ENCODE results near the gene MLLT6.

MLLT6 gene

GRCh38 chr17:38738007-38738662 is 33.1 kb downstream of the MLLT6 start:
- peaks cover 2% of the 10 kb centered on the region; the same call in 1 of the 2 replicates for H4K20me1 ChIP-seq (ENCODE audit: insufficient read depth, low read length)
- no peak for TF ChIP-seq CTCF (IDR thresholded peaks at IDR 0.05; ENCODE audit: low read depth, low read length)
- TF ChIP-seq EZH2phosphoT487 (IDR thresholded peaks at IDR 0.05; ENCODE audit: low read depth), result no peak
- peaks cover 23% of the 10 kb centered on the region for H3K79me2 ChIP-seq (ENCODE audit: low read length)
- H3K4me1 ChIP-seq (ENCODE audit: low read length), result 0 out of 2 replicates have a peak, but pooled peaks cover 4% of the 10 kb centered on the region
- H3K36me3 ChIP-seq (replicated peaks; ENCODE audit: low read depth, low read length), result peaks cover 15% of the 10 kb centered on the region
- no peaks in the 10 kb centered on the region for H3K27me3 ChIP-seq (ENCODE audit: low read depth, low read length)
- no peak overlapping the region for H3K4me3 ChIP-seq (ENCODE audit: low read length)
- H2AFZ ChIP-seq (ENCODE audit: low read depth, low read length), result no peak overlapping the region
- no peak overlapping the region for H3K4me2 ChIP-seq (ENCODE audit: low read length)
- no peak overlapping the region for H3K9ac ChIP-seq (ENCODE audit: low read length)
- H3K27ac ChIP-seq (ENCODE audit: low read length), result no peak overlapping the region
- no peaks in the 10 kb centered on the region for H3K9me3 ChIP-seq (ENCODE audit: insufficient read depth, low read length)

- H3K27me3 ChIP-seq (ENCODE audit: low read depth, low read length), result no peaks in the 10 kb centered on the region
- no peak overlapping the region for H3K27ac ChIP-seq (ENCODE audit: low read length)
- H2AFZ ChIP-seq (ENCODE audit: low read depth, low read length), result no peak overlapping the region
- H3K4me1 ChIP-seq (ENCODE audit: low read length), result 0 out of 2 replicates have a peak, but pooled peaks cover 3% of the 10 kb centered on the region
- H3K9ac ChIP-seq (ENCODE audit: low read length), result no peak overlapping the region
- H3K4me2 ChIP-seq (ENCODE audit: low read length), result no peak overlapping the region
- peaks cover 2% of the 10 kb centered on the region; the same call in 1 of the 2 replicates for H4K20me1 ChIP-seq (ENCODE audit: insufficient read depth, low read length)
- H3K79me2 ChIP-seq (ENCODE audit: low read length), result peaks cover 27% of the 10 kb centered on the region
- peaks cover 15% of the 10 kb centered on the region for H3K36me3 ChIP-seq (replicated peaks; ENCODE audit: low read depth, low read length)
- no peaks in the 10 kb centered on the region for H3K9me3 ChIP-seq (ENCODE audit: insufficient read depth, low read length)
- no peak overlapping the region for H3K4me3 ChIP-seq (ENCODE audit: low read length)
- no peak for TF ChIP-seq CTCF (IDR thresholded peaks at IDR 0.05; ENCODE audit: low read depth, low read length)
- no peak for TF ChIP-seq EZH2phosphoT487 (IDR thresholded peaks at IDR 0.05; ENCODE audit: low read depth)
These were observed 33.6 kb downstream of the MLLT6 start for GRCh38 chr17:38738686-38739085.

- no peaks in the 10 kb centered on the region for H3K4me1 ChIP-seq (ENCODE audit: low read length)
- H4K20me1 ChIP-seq (ENCODE audit: insufficient read depth, low read length), result peaks cover 2% of the 10 kb centered on the region; the same call in 1 of the 2 replicates
- peaks cover 15% of the 10 kb centered on the region for H3K36me3 ChIP-seq (replicated peaks; ENCODE audit: low read depth, low read length)
- H3K27ac ChIP-seq (ENCODE audit: low read length), result no peak overlapping the region
- no peak overlapping the region for H3K4me2 ChIP-seq (ENCODE audit: low read length)
- H3K9me3 ChIP-seq (ENCODE audit: insufficient read depth, low read length), result no peaks in the 10 kb centered on the region
- no peak overlapping the region for H2AFZ ChIP-seq (ENCODE audit: low read depth, low read length)
- H3K4me3 ChIP-seq (ENCODE audit: low read length), result no peak overlapping the region
- TF ChIP-seq EZH2phosphoT487 (IDR thresholded peaks at IDR 0.05; ENCODE audit: low read depth), result no peak
- no peak for TF ChIP-seq CTCF (IDR thresholded peaks at IDR 0.05; ENCODE audit: low read depth, low read length)
- peaks cover 33% of the 10 kb centered on the region for H3K79me2 ChIP-seq (ENCODE audit: low read length)
- no peaks in the 10 kb centered on the region for H3K27me3 ChIP-seq (ENCODE audit: low read depth, low read length)
- H3K9ac ChIP-seq (ENCODE audit: low read length), result no peak overlapping the region
These were observed 34.2 kb downstream of the MLLT6 start for GRCh38 chr17:38739305-38739704.

DNA sequence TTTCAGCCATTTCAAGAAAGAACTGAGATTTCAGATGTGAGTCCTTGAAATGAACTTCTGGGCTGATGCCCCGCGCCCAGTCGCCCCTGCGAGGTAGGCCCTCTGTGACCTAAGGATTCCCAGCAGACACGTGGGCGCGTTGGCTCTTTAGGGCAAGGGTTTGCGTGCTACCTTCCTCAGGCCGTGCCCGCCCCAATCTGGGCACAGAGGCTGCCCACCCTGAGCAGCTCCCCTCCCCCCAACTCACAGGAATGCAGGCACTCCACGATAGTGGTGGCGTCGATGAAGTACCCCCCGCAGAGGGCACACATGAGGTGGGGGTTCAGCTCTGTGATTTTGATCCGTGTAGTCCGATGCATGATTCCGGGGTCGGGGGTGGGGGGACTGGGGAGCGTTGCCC is 35.0 kb downstream of the MLLT6 start:
- no peak overlapping the region for H3K9ac ChIP-seq (ENCODE audit: low read length)
- peaks cover 41% of the 10 kb centered on the region for H3K79me2 ChIP-seq (ENCODE audit: low read length)
- H3K27me3 ChIP-seq (ENCODE audit: low read depth, low read length), result no peaks in the 10 kb centered on the region
- no peaks in the 10 kb centered on the region for H3K4me1 ChIP-seq (ENCODE audit: low read length)
- TF ChIP-seq CTCF (IDR thresholded peaks at IDR 0.05; ENCODE audit: low read depth, low read length) (no peak), EZH2phosphoT487 (IDR thresholded peaks at IDR 0.05; ENCODE audit: low read depth) (no peak)
- no peak overlapping the region for H3K27ac ChIP-seq (ENCODE audit: low read length)
- no peaks in the 10 kb centered on the region for H3K9me3 ChIP-seq (ENCODE audit: insufficient read depth, low read length)
- H2AFZ ChIP-seq (ENCODE audit: low read depth, low read length), result no peak overlapping the region
- H3K4me3 ChIP-seq (ENCODE audit: low read length), result no peak overlapping the region
- H4K20me1 ChIP-seq (ENCODE audit: insufficient read depth, low read length), result peaks cover 5% of the 10 kb centered on the region
- H3K36me3 ChIP-seq (replicated peaks; ENCODE audit: low read depth, low read length), result peaks cover 19% of the 10 kb centered on the region
- no peak overlapping the region for H3K4me2 ChIP-seq (ENCODE audit: low read length)

Measured in OCI-LY3 (cell line).